Osteocyte (in vitro differentiated cells): ENCODE measurements around the gene TMEM266. TPM values are rescaled to one million over a fixed set of nuclear protein-coding genes. Genes with fewer than 3 reads are reported as not detected.

Source experiments
- DNase-seq: peaks from one replicate; pipeline ENCODE4 v3.0.0; 2021; ENCODE audit warnings: mixed read lengths; ENCODE audit not compliant: unreplicated experiment; ENCODE audit errors: extremely low spot score
- H3K27ac Mint-ChIP-seq: one replicate; pipeline ENCODE4 v1.8.0; 2021; ENCODE audit warnings: mild to moderate bottlenecking, mixed read lengths; ENCODE audit not compliant: unreplicated experiment
- H3K27me3 Mint-ChIP-seq: one replicate; pipeline ENCODE4 v1.8.0; 2021; ENCODE audit warnings: mixed read lengths; ENCODE audit not compliant: unreplicated experiment
- H3K36me3 Mint-ChIP-seq: one replicate; pipeline ENCODE4 v1.8.0; 2021; ENCODE audit warnings: mixed read lengths; ENCODE audit not compliant: unreplicated experiment
- H3K4me1 Mint-ChIP-seq: one replicate; pipeline ENCODE4 v1.8.0; 2021; ENCODE audit warnings: mixed read lengths; ENCODE audit not compliant: unreplicated experiment
- H3K4me3 Mint-ChIP-seq: one replicate; pipeline ENCODE4 v1.8.0; 2021; ENCODE audit warnings: mild to moderate bottlenecking, moderate library complexity, mixed read lengths; ENCODE audit not compliant: unreplicated experiment
- H3K9me3 Mint-ChIP-seq: one replicate; pipeline ENCODE4 v1.8.0; 2021; ENCODE audit warnings: mixed read lengths; ENCODE audit not compliant: unreplicated experiment
- total RNA-seq: library from RNA; stranded (reverse); gene quantifications from 2 replicates; pipeline ENCODE4 v1.2.1, GENCODE V29; 2021
- TF ChIP-seq, protein P1 (sequence below): fragments of 200-600 bp; sonication (generic); IDR thresholded peaks from 2 replicates; pipeline ENCODE4 v1.5.0; 2021; ENCODE audit warnings: antibody characterized with exemption, mild to moderate bottlenecking, moderate library complexity

The TMEM266 gene
- total RNA-seq, 1 donor from 2014 or later: not detected

DNA sequence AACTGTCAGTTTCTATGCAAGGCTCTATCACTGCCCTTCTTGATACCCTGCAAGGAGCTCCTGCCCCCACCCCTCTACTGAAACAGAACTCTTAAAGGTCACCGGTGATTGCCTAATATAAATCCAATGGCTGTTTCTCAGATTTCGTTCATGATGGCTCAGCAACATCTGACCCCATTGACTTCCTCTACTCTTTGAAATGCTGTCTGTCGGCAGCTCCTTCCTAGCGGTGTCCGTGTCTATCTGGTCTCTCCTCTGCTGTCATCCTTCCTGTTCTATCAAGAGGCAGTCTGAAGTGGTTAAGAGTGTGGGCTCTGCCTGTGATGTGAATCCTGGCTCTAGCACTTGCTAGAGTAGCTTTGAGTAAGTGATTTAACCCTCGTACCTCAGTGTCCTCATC, 5.5 kb downstream of the TMEM266 start:
- H3K27ac Mint-ChIP-seq: no peak overlapping the region
- H3K4me1 Mint-ChIP-seq: no peaks in the 10 kb centered on the region
- no peaks in the 10 kb centered on the region for H3K9me3 Mint-ChIP-seq
- no peak overlapping the region for H3K4me3 Mint-ChIP-seq
- TF ChIP-seq, protein P1, sequence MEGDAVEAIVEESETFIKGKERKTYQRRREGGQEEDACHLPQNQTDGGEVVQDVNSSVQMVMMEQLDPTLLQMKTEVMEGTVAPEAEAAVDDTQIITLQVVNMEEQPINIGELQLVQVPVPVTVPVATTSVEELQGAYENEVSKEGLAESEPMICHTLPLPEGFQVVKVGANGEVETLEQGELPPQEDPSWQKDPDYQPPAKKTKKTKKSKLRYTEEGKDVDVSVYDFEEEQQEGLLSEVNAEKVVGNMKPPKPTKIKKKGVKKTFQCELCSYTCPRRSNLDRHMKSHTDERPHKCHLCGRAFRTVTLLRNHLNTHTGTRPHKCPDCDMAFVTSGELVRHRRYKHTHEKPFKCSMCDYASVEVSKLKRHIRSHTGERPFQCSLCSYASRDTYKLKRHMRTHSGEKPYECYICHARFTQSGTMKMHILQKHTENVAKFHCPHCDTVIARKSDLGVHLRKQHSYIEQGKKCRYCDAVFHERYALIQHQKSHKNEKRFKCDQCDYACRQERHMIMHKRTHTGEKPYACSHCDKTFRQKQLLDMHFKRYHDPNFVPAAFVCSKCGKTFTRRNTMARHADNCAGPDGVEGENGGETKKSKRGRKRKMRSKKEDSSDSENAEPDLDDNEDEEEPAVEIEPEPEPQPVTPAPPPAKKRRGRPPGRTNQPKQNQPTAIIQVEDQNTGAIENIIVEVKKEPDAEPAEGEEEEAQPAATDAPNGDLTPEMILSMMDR: no peak
- H3K36me3 Mint-ChIP-seq: no peaks in the 10 kb centered on the region
- DNase-seq: no peak
- peaks cover 79% of the 10 kb centered on the region for H3K27me3 Mint-ChIP-seq

DNA sequence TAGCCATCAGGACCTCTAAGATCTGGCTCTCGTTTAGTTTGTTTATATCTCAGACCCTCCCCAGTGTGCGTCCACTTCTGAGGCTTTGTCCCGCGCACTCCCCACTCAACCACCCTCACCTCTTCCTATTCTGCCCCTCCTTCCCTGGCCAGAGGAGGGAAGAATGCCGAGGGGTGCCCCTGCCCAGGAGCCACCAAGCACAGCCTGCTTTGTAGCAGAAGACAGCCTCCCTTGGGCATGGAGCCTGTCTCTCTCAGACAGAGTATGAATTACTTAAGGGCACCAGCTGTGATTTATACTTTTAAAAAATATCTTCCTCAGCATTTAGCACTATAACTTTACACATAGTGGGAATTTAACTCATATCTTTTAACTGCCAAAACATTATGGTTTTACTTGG, 6.0 kb downstream of the TMEM266 start:
- Mint-ChIP-seq H3K4me1 (no peaks in the 10 kb centered on the region), H3K27me3 (peaks cover 76% of the 10 kb centered on the region), H3K36me3 (no peaks in the 10 kb centered on the region), H3K9me3 (no peaks in the 10 kb centered on the region), H3K4me3 (no peak overlapping the region), H3K27ac (no peak overlapping the region)
- TF ChIP-seq, protein P1: no peak
- no peak for DNase-seq

- TF ChIP-seq, protein P1: no peak
These were observed 10.4 kb downstream of the TMEM266 start for GRCh38 chr15:76070192-76070591.

DNA sequence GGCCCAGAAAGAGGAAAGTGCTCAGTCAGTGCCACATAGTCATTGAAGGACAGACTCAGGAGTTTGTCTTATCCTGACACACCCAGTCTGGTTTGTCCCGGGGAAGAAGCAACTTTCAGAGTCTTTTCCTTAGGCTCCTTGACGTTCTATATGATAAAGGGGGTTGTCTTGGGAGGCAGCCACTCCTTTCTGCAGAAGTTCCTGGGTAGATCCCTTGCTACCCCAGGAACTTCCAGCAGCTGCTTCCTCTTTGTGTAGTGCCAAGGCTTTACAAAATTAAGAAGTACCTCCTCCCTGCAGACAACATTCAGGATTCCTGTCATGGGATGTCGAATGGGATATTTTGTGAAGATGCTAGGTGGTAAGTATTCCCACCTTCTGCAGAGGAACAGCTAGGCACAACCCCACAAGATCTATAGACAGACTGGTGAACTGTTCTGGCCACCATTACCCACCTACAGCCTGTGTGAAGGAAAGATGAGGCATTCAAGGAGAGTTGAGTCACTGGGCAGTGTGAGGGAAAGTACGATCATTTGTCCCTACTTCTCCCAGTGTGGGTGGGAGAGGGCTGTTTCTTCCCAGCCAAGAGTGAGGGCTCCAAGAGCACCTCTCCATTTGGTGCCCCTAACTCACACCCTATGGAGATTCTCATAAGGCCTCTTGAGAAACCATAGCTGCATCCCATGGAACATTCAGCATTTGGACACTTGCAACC, 11.3 kb downstream of the TMEM266 start:
- H3K36me3 Mint-ChIP-seq: no peaks in the 10 kb centered on the region
- H3K4me3 Mint-ChIP-seq: no peak overlapping the region
- TF ChIP-seq, protein P1: no peak
- H3K27me3 Mint-ChIP-seq: peaks cover 28% of the 10 kb centered on the region
- no peaks in the 10 kb centered on the region for H3K4me1 Mint-ChIP-seq
- no peaks in the 10 kb centered on the region for H3K9me3 Mint-ChIP-seq
- DNase-seq: no peak
- H3K27ac Mint-ChIP-seq: no peak overlapping the region

More at GRCh38 chr15:76070192-76070591, 10.4 kb downstream of the TMEM266 start:
- Mint-ChIP-seq H3K36me3 (no peaks in the 10 kb centered on the region), H3K4me1 (no peaks in the 10 kb centered on the region), H3K27me3 (peaks cover 37% of the 10 kb centered on the region), H3K27ac (no peak overlapping the region), H3K4me3 (no peak overlapping the region), H3K9me3 (no peaks in the 10 kb centered on the region)
- no peak for DNase-seq

GRCh38 chr15:76071806-76072205, 12.0 kb downstream of the TMEM266 start:
- H3K27ac Mint-ChIP-seq: no peak overlapping the region
- no peaks in the 10 kb centered on the region for H3K36me3 Mint-ChIP-seq
- H3K4me3 Mint-ChIP-seq: no peak overlapping the region
- DNase-seq: no peak
- H3K27me3 Mint-ChIP-seq: peaks cover 27% of the 10 kb centered on the region
- no peaks in the 10 kb centered on the region for H3K9me3 Mint-ChIP-seq
- TF ChIP-seq, protein P1: no peak
- no peaks in the 10 kb centered on the region for H3K4me1 Mint-ChIP-seq
